GM18868 (cell line): ENCODE results near the gene KIF5B.
A peak's percentile ranks its signal among the peaks of the same experiment; 100 is the strongest.
"Not testable (repeated sequence)": the region's sequence is repeated elsewhere in the genome, so short reads cannot be mapped to it uniquely, and the experiment has no call there.

ENCODE experiments used
- ATAC-seq: cut with Tn5 transposase; IDR thresholded peaks from one replicate; pipeline ENCODE4 v1.9.1; 2021; ENCODE audit warnings: mild to moderate bottlenecking, moderate library complexity; ENCODE audit not compliant: unreplicated experiment

KIF5B gene

DNA sequence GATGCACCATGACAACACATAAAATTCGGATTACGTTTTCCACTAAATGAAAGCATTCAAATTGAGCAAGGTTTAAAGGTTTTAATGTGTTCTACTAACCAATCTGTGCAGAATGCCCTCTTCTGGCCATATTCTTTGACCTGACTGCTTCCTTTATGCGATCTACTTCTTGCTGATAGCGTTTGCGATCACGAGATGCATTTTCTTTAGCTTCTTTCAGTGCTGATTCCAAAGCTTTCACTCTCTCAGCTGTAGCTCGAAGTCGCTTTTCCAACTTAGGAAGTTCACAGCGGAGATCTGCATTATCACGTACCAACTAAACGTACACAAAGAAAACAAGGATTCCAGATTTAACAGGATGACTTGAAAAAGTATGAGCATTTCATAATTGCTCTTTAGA lies 39.2 kb downstream of the KIF5B start:
- no peak for ATAC-seq

DNA sequence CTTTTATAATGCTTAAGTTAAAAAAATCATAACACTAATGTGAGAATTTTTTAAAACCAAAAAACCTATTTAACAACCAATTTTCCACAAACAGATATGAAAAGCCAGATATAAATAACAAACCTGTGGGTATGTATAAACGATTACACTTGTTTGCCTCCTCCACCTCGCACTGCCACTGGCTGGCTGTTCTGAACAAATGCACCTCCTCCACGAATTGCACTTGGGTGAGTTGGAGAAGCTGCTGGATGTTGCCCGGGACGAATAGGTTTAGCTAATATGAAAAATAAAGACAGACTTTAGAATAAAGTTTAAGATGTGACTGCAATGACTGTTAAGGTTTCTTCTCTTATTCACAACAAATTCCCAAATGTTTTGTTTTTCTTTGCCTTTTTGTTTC lies 40.8 kb downstream of the KIF5B start:
- no peak for ATAC-seq

DNA sequence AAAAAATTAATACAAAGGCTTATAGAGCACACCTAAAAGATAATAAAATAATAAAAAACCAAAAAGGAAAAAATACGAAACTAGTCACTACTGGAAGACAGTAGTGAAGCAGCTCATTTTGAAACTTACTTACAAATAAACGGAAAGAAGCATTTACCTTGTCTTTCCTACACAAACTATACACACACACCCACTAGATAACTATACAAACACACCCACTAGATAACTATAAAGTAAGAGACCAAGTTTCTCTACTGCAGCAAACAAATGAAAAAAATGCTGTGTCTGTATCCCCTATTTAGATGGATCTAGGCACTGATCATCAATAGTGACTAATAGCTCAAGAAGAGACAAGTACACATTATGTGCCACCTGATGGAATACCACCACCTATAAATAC lies 49.2 kb downstream of the KIF5B start:
- no peak for ATAC-seq

DNA sequence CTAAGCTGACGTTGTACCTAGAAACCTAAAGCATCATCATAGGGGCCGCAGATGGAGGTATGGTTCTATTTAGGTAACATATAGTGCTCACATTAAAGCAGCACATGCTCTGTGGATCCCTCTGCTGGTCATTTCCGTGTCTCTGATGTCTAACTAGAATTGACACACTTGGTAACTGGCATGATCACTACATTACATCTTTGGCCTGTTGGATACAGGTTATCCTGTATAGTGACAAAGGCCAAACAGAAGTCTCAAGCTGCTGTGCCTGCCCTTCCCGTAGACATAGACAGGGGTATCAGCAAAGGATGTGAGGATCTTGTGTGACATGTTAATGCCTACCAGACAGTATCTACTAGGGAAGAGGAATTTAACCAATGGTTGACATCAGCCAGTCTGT lies 51.2 kb downstream of the KIF5B start:
- peak; percentile 77 for ATAC-seq

DNA sequence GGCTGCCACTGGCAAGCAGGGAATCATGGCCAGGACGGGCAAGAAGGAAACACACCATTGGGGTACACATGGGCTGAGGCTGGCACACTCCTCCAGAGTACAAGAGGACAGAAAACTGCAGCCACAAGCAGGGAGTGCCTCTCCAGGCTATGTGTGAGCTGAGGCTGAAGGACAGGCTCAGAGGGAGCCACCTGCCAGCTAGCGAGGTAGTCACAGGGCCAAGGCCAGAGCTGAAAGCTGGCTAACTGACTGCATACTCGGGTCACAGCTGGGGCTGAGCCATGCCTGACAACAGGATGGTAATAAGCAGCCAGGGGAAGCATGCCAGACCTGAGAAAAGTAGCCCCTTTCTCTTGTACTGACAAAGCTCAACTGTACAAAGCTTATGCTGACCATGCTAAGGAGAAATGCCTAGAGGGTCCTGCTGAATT lies 52.0 kb downstream of the KIF5B start:
- no peak for ATAC-seq

DNA sequence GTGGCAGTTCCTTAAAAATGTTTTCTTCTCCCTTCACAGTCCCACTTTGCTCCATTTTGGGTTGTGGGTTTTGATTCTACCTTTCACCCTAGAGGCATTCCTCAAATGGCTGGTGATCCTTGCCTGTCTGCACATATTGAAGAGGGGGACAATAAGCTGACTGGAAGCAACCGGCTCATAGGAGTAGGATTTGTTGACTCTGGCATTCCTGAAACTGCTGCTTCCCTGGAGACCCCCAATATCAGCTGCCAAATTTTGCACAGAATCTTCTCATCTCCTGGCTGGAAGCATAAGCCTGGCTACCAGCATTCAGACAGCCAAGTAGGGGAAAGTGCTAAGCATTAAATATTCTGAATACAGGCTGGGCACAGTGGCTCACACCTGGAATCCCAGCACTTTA lies 53.7 kb downstream of the KIF5B start:
- no peak for ATAC-seq

DNA sequence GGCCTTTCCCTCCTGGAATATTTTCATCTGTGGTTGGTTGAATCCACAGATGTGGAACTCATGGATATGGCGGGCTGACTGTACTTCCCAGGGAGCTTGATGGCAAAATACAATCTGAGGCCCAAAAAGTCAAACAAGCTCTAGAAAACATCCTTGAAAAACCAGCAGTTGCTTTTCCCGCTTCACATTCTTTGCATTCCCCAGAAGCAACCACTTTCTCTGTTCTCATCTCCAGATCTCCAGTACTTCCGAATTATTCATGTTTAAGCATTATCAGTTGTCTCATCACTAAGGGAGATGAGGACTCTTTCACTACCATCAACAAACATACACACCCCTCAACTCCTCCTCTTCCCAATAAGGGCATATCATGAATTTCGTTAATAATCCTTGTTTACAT lies 55.3 kb downstream of the KIF5B start:
- ATAC-seq: no peak

DNA sequence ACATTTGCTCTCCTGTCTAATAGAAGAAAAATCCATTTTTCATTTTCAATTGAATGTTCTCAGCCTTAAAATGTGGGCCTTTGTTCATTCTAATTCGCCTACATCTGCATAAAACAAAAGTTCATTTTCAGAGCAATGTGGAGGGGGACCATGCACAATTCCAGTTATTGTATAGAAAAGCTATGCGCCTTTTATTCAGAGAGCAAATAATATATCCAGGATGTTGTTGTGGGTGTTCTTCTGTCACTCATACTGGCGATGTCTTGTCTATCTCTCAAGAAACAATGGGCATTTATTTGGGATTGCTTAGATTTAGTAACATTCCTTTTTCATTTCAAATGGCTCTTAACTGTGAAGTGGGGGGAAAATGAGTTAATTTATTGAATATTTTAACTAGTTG lies 56.4 kb downstream of the KIF5B start:
- ATAC-seq: no peak

DNA sequence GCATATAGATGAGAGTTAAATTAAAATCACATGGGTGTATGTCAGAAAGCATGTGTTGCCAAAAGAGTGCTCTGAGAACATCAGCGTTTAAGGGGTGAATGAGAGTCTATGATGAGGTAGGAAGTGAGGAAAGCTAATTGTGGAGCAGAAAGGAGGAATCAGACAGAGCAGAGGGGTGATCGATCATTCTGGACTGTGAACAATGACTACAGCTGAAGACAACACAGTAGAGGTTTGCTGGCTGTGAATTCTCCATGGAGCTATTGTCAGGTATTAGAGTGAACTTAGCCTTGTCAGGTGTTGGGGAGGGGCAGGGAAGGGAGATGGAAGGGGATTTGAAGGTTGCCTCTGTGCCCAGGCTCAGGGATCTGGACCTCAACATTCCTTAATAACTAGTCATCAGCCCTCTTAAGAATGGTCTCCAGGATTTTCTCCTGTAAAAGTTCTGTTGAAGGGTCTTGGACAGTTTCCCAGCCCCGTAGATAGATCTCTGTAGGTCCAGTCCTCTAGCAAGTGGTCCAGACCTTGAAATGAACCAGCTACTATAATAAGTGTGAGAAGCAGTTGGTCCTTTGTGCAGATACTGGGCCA lies 57.1 kb downstream of the KIF5B start:
- no peak for ATAC-seq

DNA sequence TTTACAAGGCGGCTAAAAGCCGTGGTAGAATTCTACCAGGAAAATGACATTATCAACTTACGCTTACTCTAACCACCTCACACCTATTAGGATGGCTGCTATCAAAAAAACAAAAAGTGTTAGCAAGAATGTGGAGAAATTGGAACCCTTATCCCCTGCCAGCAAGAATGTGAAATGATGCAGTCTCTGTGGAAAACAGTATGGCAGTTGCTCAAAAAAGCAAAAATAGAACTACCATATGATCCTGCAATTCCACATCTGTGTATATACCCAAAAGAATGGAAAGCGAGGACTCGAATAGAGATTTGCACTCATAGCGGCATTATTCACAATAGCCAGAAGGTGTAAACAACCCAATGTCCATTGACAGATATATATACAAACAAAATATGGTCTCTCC lies 61.3 kb downstream of the KIF5B start:
- ATAC-seq: no peak

DNA sequence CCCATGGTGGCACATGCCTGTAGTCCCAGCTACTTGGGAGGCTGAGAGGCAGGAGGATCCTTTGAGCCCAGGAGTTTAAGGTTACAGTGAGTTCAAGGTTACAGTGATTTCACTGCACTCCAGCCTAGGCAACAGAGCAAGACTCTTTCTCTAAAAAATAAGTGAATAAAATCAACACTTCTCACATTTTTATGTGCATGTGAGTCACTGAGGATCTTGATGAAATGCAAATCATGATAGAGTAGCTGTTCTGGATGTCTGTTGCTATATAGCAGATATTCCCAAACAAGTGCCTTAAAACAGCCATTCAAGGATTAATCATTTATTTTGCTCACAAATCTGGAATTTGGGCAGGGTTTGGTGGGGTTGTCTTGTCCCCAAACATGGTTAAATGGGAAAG lies 65.3 kb downstream of the KIF5B start:
- ATAC-seq: no peak

DNA sequence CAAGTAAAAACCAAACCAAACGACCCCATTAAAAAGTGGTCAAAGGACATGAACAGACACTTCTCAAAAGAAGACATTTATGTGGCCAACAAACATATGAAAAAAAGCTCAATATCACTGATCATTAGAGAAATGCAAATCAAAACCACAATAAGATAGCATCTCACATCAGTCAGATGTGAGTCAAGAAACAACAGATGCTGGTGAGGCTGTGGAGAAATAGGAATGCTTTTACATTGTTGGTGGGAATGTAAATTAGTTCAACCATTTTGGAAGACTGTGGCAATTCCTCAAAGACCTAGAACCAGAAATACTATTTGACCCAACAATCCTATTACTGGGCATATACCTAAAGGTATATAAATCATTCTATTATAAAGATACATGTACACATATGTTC lies 68.4 kb downstream of the KIF5B start:
- not testable (repeated sequence) for ATAC-seq

DNA sequence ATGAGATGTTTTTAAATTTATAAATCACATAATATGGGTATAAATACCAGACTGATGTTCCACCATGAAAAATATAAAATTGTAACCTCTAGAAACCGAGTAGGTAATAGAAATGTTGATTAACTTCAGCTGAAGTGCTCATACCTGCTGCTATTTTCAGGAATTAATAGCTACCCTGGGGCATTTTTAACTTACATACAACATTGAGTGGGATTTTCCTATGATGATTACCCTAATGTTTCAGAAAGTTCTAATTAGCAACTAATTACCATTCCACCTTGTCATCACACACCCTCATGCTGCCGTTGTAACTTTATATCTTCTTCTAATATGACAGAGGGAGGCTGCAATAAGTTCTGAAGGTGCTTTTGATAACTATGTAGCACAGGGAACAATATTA lies 74.1 kb downstream of the KIF5B start:
- no peak for ATAC-seq

DNA sequence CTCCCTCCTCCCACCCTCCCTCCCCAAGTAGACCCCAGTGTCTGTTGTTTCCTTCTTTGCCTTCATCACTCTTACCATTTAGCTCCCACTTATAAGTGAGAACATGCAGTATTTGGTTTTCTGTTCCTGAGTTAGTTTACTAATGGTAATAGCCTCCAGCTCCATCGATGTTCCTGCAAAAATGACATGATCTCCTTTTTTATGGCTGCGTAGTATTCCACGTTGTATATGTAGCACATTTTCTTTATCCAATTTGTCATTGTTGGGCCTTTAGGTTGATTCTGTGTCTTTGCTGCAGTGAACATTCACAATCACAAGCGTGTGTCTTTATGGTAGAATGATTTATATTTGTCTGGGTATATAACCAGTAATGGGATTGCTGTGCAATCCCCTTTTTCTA lies 75.8 kb downstream of the KIF5B start:
- ATAC-seq: no peak

DNA sequence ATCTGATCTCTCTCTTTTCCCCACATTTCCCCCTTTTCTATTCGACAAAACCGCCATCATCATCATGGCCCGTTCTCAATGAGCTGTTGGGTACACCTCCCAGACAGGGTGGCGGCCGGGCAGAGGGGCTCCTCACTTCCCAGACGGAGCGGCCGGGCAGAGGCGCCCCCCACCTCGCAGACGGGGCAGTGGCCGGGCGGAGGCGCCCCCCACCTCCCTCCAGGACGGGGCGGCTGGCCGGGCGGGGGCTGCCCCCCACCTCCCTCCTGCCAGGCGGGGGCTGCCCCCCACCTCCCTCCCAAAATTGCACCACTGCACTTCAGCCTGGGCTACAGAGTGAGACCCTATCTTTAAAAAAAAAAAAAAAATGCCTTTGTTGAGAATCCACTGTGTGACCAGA lies 77.2 kb downstream of the KIF5B start:
- ATAC-seq: not testable (repeated sequence)

DNA sequence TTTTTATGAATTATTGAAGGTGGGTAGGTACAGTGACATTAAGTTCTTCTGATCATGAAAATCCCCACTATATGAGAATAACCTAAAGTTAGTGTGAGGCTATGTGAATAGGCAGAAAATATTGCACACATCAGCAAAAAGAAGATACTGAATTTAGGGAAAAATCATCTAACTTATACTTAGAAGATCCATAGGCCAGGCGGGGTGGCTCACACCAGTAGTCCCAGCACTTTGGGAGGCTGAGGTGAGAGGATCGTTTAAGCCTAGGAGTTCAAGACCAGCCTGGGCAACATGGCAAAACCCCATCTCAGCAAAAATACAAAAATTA lies 78.1 kb downstream of the KIF5B start:
- ATAC-seq: no peak

DNA sequence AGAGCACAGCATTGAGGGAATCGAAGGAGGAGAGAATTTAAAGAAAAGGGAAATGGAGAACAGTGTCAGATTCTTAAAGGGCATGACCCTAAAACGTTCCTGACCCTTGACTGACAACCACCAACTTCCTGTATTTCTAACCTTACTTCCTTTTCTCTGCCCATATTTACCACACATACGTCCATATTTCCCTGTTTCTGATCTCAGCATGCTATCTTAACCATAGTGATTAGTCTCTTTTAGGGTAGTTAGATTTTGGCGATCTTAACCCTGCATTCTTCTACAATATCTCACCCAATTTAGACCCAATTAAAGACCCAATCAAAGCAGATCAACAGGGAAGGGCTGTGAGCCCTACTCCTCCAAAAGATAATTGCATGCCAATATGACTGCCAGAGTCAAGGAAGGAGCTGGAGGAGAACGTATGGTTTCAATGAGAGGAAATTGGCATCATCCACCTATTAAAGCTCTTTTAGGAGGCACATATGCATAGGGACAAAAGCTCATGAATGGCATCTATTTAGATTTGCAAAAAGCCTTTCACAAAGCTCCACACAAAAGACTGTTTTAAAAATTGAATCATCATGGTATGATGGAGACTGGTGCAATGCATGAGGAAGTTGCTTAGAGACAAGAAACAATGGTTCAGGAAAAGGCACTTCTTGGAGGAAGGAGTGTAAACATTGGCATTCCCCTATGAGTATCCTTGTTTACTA lies 78.6 kb downstream of the KIF5B start:
- ATAC-seq: no peak

DNA sequence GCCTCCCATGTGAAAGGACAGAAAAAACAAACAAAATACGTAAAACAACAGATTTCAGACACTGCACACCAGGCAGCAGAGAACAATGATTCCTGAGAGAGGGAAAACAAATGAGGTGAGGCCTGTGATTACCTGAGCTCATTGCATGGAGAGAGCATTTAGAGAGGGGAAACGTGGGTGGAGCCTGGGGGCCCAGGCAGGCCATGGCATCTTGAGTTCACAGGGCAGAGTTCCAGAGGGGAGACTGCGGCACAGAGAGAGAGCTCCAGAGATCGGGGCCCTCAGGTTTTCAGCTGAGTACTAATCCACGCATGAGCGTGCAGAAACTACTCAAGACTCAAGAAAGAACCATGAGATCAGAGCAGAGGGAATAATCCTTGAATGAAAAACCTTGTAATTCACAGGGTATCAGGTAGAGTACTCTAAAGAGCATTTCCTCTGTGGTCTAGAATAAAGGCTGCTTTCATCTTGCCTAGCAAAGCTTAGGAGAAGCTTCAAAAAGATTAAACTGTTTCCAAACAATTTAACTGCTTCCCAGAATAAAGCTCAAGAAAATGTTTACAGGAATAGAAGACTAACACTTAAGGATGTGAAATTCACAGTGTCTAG lies 81.0 kb downstream of the KIF5B start:
- no peak for ATAC-seq

DNA sequence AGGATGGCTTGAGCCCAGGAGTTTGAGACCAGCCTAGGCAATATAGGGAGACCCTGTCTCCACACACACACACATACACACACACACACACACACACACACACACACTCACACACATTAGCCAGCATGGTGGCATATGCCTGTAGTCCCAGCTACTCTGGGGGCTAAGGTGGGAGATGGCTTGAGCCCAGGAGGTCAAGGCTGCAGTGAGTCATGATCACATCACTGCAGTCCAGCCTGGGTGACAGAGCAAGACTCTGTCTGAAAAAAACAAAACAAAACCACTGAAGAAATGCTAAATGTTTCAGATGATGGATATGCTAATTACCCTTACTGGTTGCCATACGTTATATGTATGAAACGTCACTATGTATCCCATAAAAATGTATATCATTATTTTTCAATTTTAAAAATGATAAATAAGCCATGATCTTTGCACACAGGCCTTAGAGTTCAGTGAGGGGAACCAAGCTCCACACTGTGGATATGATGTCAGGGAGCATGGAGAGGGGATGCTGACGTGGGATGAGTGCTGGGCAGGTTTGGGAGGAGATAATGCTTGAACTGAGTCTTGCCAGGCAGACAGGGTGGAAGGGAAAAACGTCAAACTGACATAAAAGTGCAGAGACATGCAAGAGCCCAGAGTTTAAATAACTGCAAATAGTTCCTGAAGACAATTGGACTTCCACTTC lies 81.6 kb downstream of the KIF5B start:
- no peak for ATAC-seq

DNA sequence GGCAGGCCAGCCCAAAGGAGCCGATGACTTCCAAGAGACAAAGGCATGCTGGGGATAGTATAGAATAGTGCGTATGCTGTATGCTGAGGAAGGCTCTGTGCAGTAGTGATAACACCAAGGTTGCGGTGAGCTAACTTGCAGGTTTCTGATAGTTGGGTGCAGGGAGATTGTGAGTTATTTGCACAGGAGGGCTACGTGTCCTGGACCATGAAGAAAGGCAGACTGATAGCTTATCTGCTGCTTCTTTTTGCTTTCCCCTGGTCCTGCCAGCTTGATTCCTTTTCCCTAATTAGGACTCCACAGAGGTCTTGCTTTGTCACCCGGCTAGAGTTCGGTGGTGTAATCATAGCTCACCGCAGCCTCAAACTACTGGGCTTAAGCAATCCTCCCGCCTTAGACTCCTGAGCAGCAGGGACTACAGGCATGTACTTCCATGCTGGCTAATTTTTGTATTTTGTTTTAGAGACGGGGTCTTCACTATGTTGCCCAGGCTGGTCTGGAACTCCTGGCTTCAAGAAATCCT lies 83.6 kb downstream of the KIF5B start:
- no peak for ATAC-seq

DNA sequence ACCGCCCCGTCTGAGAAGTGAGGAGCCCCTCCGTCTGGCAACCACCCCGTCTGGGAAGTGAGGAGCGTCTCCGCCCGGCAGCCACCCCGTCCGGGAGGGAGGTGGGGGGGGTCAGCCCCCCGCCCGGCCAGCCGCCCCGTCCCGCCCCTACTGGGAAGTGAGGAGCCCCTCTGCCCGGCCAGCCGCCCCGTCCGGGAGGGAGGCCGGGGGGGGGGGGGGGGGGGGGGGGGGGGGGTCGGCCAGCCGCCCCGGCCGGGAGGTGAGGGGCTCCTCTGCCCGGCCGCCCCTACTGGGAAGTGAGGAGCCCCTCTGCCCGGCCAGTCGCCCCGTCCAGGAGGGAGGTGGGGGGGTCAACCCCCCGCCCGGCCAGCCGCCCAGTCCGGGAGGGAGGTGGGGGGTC lies 86.4 kb downstream of the KIF5B start:
- ATAC-seq: not testable (repeated sequence)

DNA sequence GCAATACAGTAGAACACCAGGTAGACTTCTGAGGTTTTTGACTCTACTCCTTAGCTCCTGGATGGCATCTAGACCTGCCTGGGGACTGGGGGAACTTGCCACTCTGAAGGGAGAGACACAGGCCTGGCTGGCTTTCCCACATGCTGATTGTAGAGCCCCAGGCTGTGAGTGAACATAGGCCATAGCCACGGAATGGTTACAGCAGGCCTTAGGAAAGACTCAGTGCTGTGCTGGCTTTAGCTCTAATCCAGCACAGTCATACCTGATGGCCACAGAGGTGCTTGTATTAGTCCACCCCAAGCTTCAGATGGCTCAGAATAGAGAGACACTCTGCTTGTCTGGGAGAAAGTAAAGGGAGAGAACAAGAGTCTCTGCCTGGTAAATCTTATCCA lies 92.6 kb downstream of the KIF5B start:
- ATAC-seq: no peak
